ENCODE results near the gene PLPP6. TPM values are rescaled to one million over a fixed set of nuclear protein-coding genes. Genes with fewer than 3 reads are reported as not detected.

The PLPP6 gene
- total and polyA plus RNA-seq, 2 experiments from 2014 or later = 11.7 to 15.8 TPM

GRCh38 chr9:4669890-4670289 lies 7.8 kb downstream of the PLPP6 start:
- H3K27ac ChIP-seq = no peak overlapping the region
- no peak for TF ChIP-seq CTCF (IDR thresholded peaks at IDR 0.05; ENCODE audit: low read depth, low read length)
- no peaks in the 10 kb centered on the region for H3K9me3 ChIP-seq (ENCODE audit: low read depth)
- no peak for DNase-seq (ENCODE audit: low read depth in 1 of 2, low spot score in 1 of 2)
- no peaks in the 10 kb centered on the region for H3K4me1 ChIP-seq (ENCODE audit: low read depth)
- peaks cover 7% of the 10 kb centered on the region for H3K27me3 ChIP-seq
- no peaks in the 10 kb centered on the region for H3K36me3 ChIP-seq
- H3K4me3 ChIP-seq = no peak overlapping the region

- Histone ChIP-seq H3K9me3 (ENCODE audit: low read depth) (no peaks in the 10 kb centered on the region), H3K4me1 (ENCODE audit: low read depth) (no peaks in the 10 kb centered on the region), H3K27me3 (peaks cover 7% of the 10 kb centered on the region), H3K27ac (no peak overlapping the region), H3K36me3 (no peaks in the 10 kb centered on the region), H3K4me3 (no peak overlapping the region)
- no peak for DNase-seq (ENCODE audit: low read depth in 1 of 2, low spot score in 1 of 2)
- TF ChIP-seq CTCF (IDR thresholded peaks at IDR 0.05; ENCODE audit: low read depth, low read length) = no peak
Observed at GRCh38 chr9:4670591-4670990, 8.5 kb downstream of the PLPP6 start.

- Histone ChIP-seq H3K36me3 (no peaks in the 10 kb centered on the region), H3K27ac (no peak overlapping the region)
- no peak for TF ChIP-seq CTCF (IDR thresholded peaks at IDR 0.05; ENCODE audit: low read depth, low read length)
Observed at GRCh38 chr9:4671737-4672136, 9.6 kb downstream of the PLPP6 start.

GRCh38 chr9:4674783-4675182 lies 12.7 kb downstream of the PLPP6 start:
- H3K27ac ChIP-seq = no peak overlapping the region
- no peaks in the 10 kb centered on the region for H3K9me3 ChIP-seq (ENCODE audit: low read depth)
- no peak overlapping the region for H3K4me3 ChIP-seq
- H3K36me3 ChIP-seq = no peaks in the 10 kb centered on the region
- DNase-seq (ENCODE audit: low read depth in 1 of 2, low spot score in 1 of 2) = peak in 1 of 2 donors; percentile 65
- no peak for TF ChIP-seq CTCF (IDR thresholded peaks at IDR 0.05; ENCODE audit: low read depth, low read length)
- H3K27me3 ChIP-seq = no peaks in the 10 kb centered on the region
- peaks cover 6% of the 10 kb centered on the region for H3K4me1 ChIP-seq (ENCODE audit: low read depth)

More at GRCh38 chr9:4671737-4672136, 9.6 kb downstream of the PLPP6 start:
- Histone ChIP-seq H3K9me3 (ENCODE audit: low read depth) (no peaks in the 10 kb centered on the region), H3K4me3 (no peak overlapping the region), H3K4me1 (ENCODE audit: low read depth) (no peaks in the 10 kb centered on the region), H3K27me3 (peaks cover 7% of the 10 kb centered on the region)
- DNase-seq (ENCODE audit: low read depth in 1 of 2, low spot score in 1 of 2) = no peak

- Histone ChIP-seq H3K27me3 (no peaks in the 10 kb centered on the region), H3K36me3 (no peaks in the 10 kb centered on the region), H3K4me1 (ENCODE audit: low read depth) (peaks cover 19% of the 10 kb centered on the region), H3K4me3 (no peak overlapping the region), H3K27ac (peak overlapping the region; percentile 95), H3K9me3 (ENCODE audit: low read depth) (no peaks in the 10 kb centered on the region)
- no peak for DNase-seq (ENCODE audit: low read depth in 1 of 2, low spot score in 1 of 2)
- TF ChIP-seq CTCF (IDR thresholded peaks at IDR 0.05; ENCODE audit: low read depth, low read length) = no peak
Observed at GRCh38 chr9:4677392-4677791, 15.3 kb downstream of the PLPP6 start.
